H9 (cell line): ENCODE data around the gene GDNF. TPM values are rescaled to one million over a fixed set of nuclear protein-coding genes. Genes with fewer than 3 reads are reported as not detected.

Source experiments
- DNase-seq: peaks from one replicate; pipeline ENCODE4 v3.0.0-alpha.2; 2017
- H2AFZ ChIP-seq: one replicate; pipeline ENCODE4 v1.6.1; 2013; ENCODE audit warnings: mild to moderate bottlenecking, low read length, control low read depth, moderate library complexity
- H2AK5ac ChIP-seq: 2 replicates; pipeline ENCODE4 v1.6.1; 2013; ENCODE audit warnings: low read length, control low read depth, mixed read lengths; ENCODE audit not compliant: insufficient read length
- H2BK120ac ChIP-seq: one replicate; pipeline ENCODE4 v1.6.1; 2013; ENCODE audit warnings: low read depth, mild to moderate bottlenecking, low read length, control low read depth, inconsistent platforms; ENCODE audit not compliant: poor library complexity, severe bottlenecking
- H2BK12ac ChIP-seq: 2 replicates; pipeline ENCODE4 v1.6.1; 2013; ENCODE audit warnings: low read length, control low read depth, mixed read lengths, low read depth; ENCODE audit not compliant: insufficient read length
- H2BK15ac ChIP-seq: 2 replicates; pipeline ENCODE4 v1.6.1; 2013; ENCODE audit warnings: low read depth, low read length, control low read depth
- H2BK20ac ChIP-seq: one replicate; pipeline ENCODE4 v1.6.1; 2013; ENCODE audit warnings: low read depth, mild to moderate bottlenecking, low read length, control low read depth, inconsistent platforms; ENCODE audit not compliant: poor library complexity, severe bottlenecking
- H2BK5ac ChIP-seq: 2 replicates; pipeline ENCODE4 v1.6.1; 2013; ENCODE audit warnings: low read length, control low read depth, mixed read lengths; ENCODE audit not compliant: insufficient read length
- H3K14ac ChIP-seq: 2 replicates; pipeline ENCODE4 v1.6.1; 2013; ENCODE audit warnings: low read length, control low read depth; ENCODE audit not compliant: insufficient read depth
- H3K18ac ChIP-seq: 2 replicates; pipeline ENCODE4 v1.6.1; 2013; ENCODE audit warnings: low read depth, mild to moderate bottlenecking, mixed read lengths, low read length, control low read depth; ENCODE audit not compliant: insufficient read length
- H3K23ac ChIP-seq: 2 replicates; pipeline ENCODE4 v1.6.1; 2013; ENCODE audit warnings: low read length, control low read depth, mixed read lengths, low read depth; ENCODE audit not compliant: insufficient read length
- H3K23me2 ChIP-seq: 2 replicates; pipeline ENCODE4 v1.6.1; 2013; ENCODE audit warnings: low read depth, mild to moderate bottlenecking, mixed read lengths, low read length, control low read depth; ENCODE audit not compliant: insufficient read length, poor library complexity, severe bottlenecking
- H3K27ac ChIP-seq: 2 replicates; pipeline ENCODE4 v1.5.1; 2013; ENCODE audit warnings: low read length, control low read depth, mixed read lengths, low read depth; ENCODE audit not compliant: insufficient read length
- H3K27me3 ChIP-seq: 2 replicates; pipeline ENCODE4 v1.6.1; 2013; ENCODE audit warnings: low read length, control low read depth, inconsistent platforms; ENCODE audit not compliant: insufficient read depth
- H3K4ac ChIP-seq: 2 replicates; pipeline ENCODE4 v1.6.1; 2013; ENCODE audit warnings: low read depth, mild to moderate bottlenecking, control low read depth, inconsistent platforms, low read length, moderate library complexity
- H3K4me1 ChIP-seq: 2 replicates; pipeline ENCODE4 v1.6.1; 2013; ENCODE audit warnings: low read length, control low read depth, inconsistent platforms; ENCODE audit not compliant: insufficient read depth
- H3K4me2 ChIP-seq: 2 replicates; pipeline ENCODE4 v1.6.1; 2013; ENCODE audit warnings: low read length, control low read depth, mixed read lengths; ENCODE audit not compliant: insufficient read length, insufficient read depth
- H3K56ac ChIP-seq: 2 replicates; pipeline ENCODE4 v1.6.1; 2013; ENCODE audit warnings: low read depth, mild to moderate bottlenecking, mixed read lengths, low read length, control low read depth; ENCODE audit not compliant: insufficient read length
- H3K79me1 ChIP-seq: 2 replicates; pipeline ENCODE4 v1.6.1; 2013; ENCODE audit warnings: low read depth, mild to moderate bottlenecking, moderate library complexity, low read length, control low read depth, inconsistent platforms; ENCODE audit not compliant: insufficient read depth, poor library complexity, severe bottlenecking
- H3K79me2 ChIP-seq: 2 replicates; pipeline ENCODE4 v1.6.1; 2013; ENCODE audit warnings: low read length, control low read depth, inconsistent platforms; ENCODE audit not compliant: insufficient read depth
- H3K9ac ChIP-seq: 2 replicates; pipeline ENCODE4 v1.6.1; 2013; ENCODE audit warnings: low read length, control low read depth, mixed read lengths; ENCODE audit not compliant: insufficient read length; ENCODE audit errors: extremely low read depth
- H3K9me3 ChIP-seq: one replicate; pipeline ENCODE4 v1.6.1; 2013; ENCODE audit warnings: low read depth, low read length, inconsistent platforms; ENCODE audit not compliant: control insufficient read depth
- H3T11ph ChIP-seq: one replicate; pipeline ENCODE4 v1.6.1; 2013; ENCODE audit warnings: mild to moderate bottlenecking, low read length, control low read depth, inconsistent platforms
- H4K20me1 ChIP-seq: one replicate; pipeline ENCODE4 v1.6.1; 2013; ENCODE audit not compliant: control insufficient read depth, insufficient read length, insufficient read depth
- H4K5ac ChIP-seq: 2 replicates; pipeline ENCODE4 v1.6.1; 2013; ENCODE audit warnings: low read depth, mild to moderate bottlenecking, mixed read lengths, low read length, control low read depth; ENCODE audit not compliant: insufficient read length
- H4K8ac ChIP-seq: replicated peaks from 2 replicates; pipeline ENCODE4 v1.6.1; 2013; ENCODE audit warnings: low read length, control low read depth, mixed read lengths, low read depth; ENCODE audit not compliant: insufficient read length
- H4K91ac ChIP-seq: 2 replicates; pipeline ENCODE4 v1.6.1; 2013; ENCODE audit warnings: low read depth, mild to moderate bottlenecking, moderate library complexity, mixed read lengths, low read length, control low read depth; ENCODE audit not compliant: insufficient read length
- H3K27ac Mint-ChIP-seq, 3 experiments: 2 replicates in 2 of 3; 3 replicates in 1 of 3; pipeline ENCODE4 v1.8.0; 2020 to 2021; ENCODE audit warnings: mixed read lengths in 3 of 3, mild to moderate bottlenecking in 1 of 3, moderate library complexity in 1 of 3
- H3K27me3 Mint-ChIP-seq: 2 replicates; pipeline ENCODE4 v1.8.0; 2021; ENCODE audit warnings: low read depth, mild to moderate bottlenecking, moderate library complexity, mixed read lengths
- H3K36me3 Mint-ChIP-seq, 3 experiments: 2 replicates in 2 of 3; 3 replicates in 1 of 3; pipeline ENCODE4 v1.8.0; 2020 to 2021; ENCODE audit warnings: low read depth in 3 of 3, mixed read lengths in 3 of 3; ENCODE audit not compliant: insufficient read depth in 1 of 3
- H3K4me1 Mint-ChIP-seq, 2 experiments: 2 replicates each; pipeline ENCODE4 v1.8.0; 2020; ENCODE audit warnings: mixed read lengths in 2 of 2
- H3K4me3 Mint-ChIP-seq, 2 experiments: 2 replicates in 1 of 2; 3 replicates in 1 of 2; pipeline ENCODE4 v1.8.0; 2020 to 2021; ENCODE audit warnings: mild to moderate bottlenecking in 2 of 2, mixed read lengths in 2 of 2, moderate library complexity in 1 of 2
- H3K9me3 Mint-ChIP-seq, 2 experiments: 2 replicates in 1 of 2; 3 replicates in 1 of 2; pipeline ENCODE4 v1.8.0; 2020; ENCODE audit warnings: mild to moderate bottlenecking in 2 of 2, mixed read lengths in 2 of 2, moderate library complexity in 1 of 2
- WGBS: extraction: QIAGEN DNeasy Blood & Tissue Kit; methylation state at CpG from one replicate; pipeline ENCODE4 v1.1.7; 2013; ENCODE audit warnings: missing lambda C conversion rate, low lambda C conversion rate, mixed read lengths; ENCODE audit not compliant: insufficient read length; ENCODE audit errors: extremely low coverage; 5-methylcytosine and 5-hydroxymethylcytosine counted together
- total RNA-seq: library from RNA; stranded (reverse); gene quantifications from 2 replicates; pipeline ENCODE4 v1.2.1, GENCODE V29; 2021
- TF ChIP-seq, protein P1 (sequence below): fragments of 200-600 bp; sonication (generic); conservative IDR thresholded peaks from 3 replicates; pipeline ENCODE4 v1.8.0; 2021; ENCODE audit warnings: antibody characterized with exemption, mild to moderate bottlenecking

The GDNF gene
- total RNA-seq, 1 experiment from 2014 or later = not detected

DNA sequence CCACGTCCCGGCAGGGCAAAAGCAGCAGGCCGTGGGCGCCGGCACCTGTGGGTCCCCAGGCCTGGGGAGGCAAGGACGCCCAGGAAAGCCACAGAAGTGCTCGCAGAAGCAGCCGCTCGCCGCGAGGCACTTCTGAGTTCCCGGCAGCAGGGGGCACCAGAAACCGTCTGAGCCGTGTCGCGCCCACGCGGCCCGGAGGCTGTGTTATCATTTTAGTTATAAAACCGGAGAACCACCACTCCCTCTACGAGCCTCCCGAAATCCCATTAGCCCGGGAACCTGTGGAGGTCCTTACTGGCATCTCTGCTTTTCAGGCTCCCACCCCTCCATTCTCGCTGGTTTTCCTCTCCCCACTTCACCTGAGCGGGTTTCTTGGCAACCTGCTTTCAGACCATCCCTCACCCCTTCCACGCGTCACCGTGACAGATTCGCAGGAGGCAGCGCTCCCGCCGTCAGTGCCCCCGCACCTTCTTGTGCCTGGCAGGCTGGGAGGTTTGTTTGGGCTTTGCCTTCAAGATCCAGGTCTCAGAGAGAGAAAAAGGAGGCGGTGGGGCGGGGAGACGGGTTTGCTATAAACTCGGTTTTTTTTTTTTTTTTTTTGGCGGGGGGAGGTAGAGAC, 2.3 kb downstream of the GDNF start:
- TF ChIP-seq, protein P1, sequence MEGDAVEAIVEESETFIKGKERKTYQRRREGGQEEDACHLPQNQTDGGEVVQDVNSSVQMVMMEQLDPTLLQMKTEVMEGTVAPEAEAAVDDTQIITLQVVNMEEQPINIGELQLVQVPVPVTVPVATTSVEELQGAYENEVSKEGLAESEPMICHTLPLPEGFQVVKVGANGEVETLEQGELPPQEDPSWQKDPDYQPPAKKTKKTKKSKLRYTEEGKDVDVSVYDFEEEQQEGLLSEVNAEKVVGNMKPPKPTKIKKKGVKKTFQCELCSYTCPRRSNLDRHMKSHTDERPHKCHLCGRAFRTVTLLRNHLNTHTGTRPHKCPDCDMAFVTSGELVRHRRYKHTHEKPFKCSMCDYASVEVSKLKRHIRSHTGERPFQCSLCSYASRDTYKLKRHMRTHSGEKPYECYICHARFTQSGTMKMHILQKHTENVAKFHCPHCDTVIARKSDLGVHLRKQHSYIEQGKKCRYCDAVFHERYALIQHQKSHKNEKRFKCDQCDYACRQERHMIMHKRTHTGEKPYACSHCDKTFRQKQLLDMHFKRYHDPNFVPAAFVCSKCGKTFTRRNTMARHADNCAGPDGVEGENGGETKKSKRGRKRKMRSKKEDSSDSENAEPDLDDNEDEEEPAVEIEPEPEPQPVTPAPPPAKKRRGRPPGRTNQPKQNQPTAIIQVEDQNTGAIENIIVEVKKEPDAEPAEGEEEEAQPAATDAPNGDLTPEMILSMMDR = peak; percentile 85
- peaks cover 98% of the 10 kb centered on the region for H3K27me3 Mint-ChIP-seq
- H4K20me1 ChIP-seq = no peaks in the 10 kb centered on the region
- WGBS = no CpG with 5 or more reads among the region's 38 CpGs
- H3K27ac ChIP-seq = no peak overlapping the region
- no peak overlapping the region for H2BK12ac ChIP-seq
- peak overlapping the region; percentile 52 to 81 for H3K4me3 Mint-ChIP-seq
- no peak overlapping the region for H4K5ac ChIP-seq
- no peak overlapping the region for H2AFZ ChIP-seq
- no peak overlapping the region for H3K4ac ChIP-seq
- H3K9me3 ChIP-seq = no peaks in the 10 kb centered on the region
- H3K9me3 Mint-ChIP-seq = peaks cover 2 to 6% of the 10 kb centered on the region in 2 experiments; a peak in 2 of 5 replicates
- H3K56ac ChIP-seq = no peak overlapping the region
- DNase-seq = peak; percentile 76
- peaks cover 71% of the 10 kb centered on the region for H3K27me3 ChIP-seq
- no peak overlapping the region for H2BK15ac ChIP-seq
- peaks cover 24% of the 10 kb centered on the region for H3K23me2 ChIP-seq
- H2AK5ac ChIP-seq = no peak overlapping the region
- no peaks in the 10 kb centered on the region for H3K79me2 ChIP-seq
- H3K4me1 Mint-ChIP-seq = peaks cover 28 to 53% of the 10 kb centered on the region in 2 experiments
- H3K18ac ChIP-seq = no peak overlapping the region
- H4K91ac ChIP-seq = no peak overlapping the region
- H3K23ac ChIP-seq = no peak overlapping the region
- H3K14ac ChIP-seq = no peak overlapping the region
- H2BK5ac ChIP-seq = no peak overlapping the region
- no peak overlapping the region for H4K8ac ChIP-seq
- peaks cover under 1% of the 10 kb centered on the region; the same call in 1 of the 2 replicates for H3K4me1 ChIP-seq
- no peak overlapping the region for H3K9ac ChIP-seq
- no peak overlapping the region for H3K27ac Mint-ChIP-seq
- H3T11ph ChIP-seq = no peak overlapping the region
- H3K79me1 ChIP-seq = no peaks in the 10 kb centered on the region
- peak overlapping the region; percentile 88 for H3K4me2 ChIP-seq
- H3K36me3 Mint-ChIP-seq = no peaks in the 10 kb centered on the region; a peak in 1 of 7 replicates
- H2BK120ac ChIP-seq = no peak overlapping the region
- H2BK20ac ChIP-seq = no peak overlapping the region
